Measurements from ENCODE around the gene PDPK1.
"Not testable (repeated sequence)": the region's sequence is repeated elsewhere in the genome, so short reads cannot be mapped to it uniquely, and the experiment has no call there.

PDPK1 gene

GRCh38 chr16:2592786-2593185 lies 55.0 kb downstream of the PDPK1 start:
- no peak for DNase-seq

DNA sequence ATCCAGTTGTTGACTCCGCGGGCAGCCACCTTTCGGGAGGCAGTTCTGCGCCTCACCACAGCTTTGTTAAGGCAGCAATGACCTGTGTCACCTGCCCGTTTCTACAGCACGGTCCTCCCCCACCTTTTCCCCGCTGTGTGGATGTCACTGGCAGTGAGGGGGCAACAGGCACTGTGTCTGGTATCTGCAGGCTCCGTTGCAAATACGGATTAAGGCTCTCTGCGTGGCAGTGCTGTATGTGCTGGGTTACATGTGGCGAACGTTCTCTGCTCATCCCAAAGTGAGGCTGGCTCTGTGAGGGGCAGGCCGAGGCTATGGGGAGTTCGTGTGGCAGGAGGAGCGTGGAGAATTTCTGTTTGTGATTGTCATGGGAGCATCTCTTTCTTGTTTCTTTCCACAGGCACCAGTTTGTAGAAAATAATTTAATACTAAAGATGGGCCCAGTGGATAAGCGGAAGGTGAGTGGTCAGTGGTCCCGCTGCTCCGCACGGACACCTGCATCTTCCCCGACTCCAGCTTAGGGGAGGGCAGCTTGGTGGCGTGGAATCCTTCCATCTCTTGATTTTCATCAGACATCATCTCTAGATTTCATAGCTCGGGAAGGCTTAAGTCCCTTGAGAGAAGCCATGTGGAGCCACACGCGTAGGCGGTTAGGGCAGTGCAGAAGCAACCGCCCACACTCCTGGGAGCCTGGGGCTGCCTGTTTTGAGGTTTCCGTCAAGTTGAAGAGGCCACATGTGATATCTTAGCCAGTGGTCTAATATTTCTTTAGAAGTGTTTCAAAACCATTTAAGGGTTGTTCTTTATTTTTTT lies 57.8 kb downstream of the PDPK1 start:
- no peak for DNase-seq

GRCh38 chr16:2596747-2597559 lies 59.1 kb downstream of the PDPK1 start:
- no peak for DNase-seq

DNA sequence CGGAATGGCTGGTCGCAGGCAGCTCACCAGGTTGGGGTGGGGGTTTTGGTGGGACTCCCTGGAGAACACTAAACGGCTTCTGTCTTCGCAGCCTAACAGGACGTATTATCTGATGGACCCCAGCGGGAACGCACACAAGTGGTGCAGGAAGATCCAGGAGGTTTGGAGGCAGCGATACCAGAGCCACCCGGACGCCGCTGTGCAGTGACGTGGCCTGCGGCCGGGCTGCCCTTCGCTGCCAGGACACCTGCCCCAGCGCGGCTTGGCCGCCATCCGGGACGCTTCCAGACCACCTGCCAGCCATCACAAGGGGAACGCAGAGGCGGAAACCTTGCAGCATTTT lies 59.7 kb downstream of the PDPK1 start:
- DNase-seq, result no peak

DNA sequence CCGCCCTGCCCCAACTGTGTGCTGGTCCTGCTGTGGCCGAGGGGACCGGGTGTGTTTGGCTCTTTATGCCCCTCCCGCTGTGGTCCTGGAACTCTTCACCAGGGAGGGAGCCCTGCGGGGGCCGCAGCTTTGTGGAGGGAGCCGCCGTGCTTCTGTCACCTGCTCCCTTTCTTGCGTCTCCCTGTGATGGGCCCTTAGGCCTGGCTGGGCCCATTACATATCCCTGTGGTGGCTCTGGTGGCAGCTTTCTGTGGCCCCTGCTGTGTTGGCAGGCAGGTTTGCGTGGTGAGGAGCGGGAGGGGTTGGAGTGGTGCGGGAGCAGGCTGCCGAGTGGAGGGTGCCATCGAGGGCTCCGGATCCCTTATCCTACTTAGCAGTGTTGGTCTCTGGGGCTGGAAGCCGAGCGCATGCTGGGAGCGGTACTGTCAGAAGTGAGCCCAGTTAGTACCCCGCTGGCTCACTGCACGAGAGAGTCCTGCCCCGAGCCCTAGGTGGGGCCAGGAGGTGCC lies 60.4 kb downstream of the PDPK1 start:
- DNase-seq, result no peak

DNA sequence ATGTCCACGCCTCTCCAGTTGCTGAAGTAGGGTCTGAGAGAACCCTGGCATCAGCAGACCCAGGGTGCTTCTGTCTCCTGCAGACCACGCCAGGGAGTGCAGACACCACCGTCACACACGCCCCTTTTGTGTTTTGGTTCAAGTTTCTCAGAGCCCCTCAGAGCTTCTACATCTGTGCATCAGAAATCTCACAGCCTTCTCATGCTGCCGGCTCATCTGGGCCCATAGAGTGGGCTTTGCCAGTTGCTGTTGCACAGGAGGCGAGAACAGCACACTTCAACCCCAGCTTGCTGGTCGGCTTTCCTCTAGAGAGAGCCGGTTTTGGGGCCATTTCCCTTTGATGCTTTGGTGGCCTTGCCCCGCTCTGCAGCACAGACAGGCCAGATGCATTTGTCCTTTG lies 60.9 kb downstream of the PDPK1 start:
- no peak for DNase-seq

- DNase-seq, result not testable (repeated sequence)
Observed at GRCh38 chr16:2599165-2599564, 61.3 kb downstream of the PDPK1 start.

GRCh38 chr16:2599785-2600184 lies 62.0 kb downstream of the PDPK1 start:
- not testable (repeated sequence) for DNase-seq

- not testable (repeated sequence) for DNase-seq
Observed at GRCh38 chr16:2601301-2602025, 63.6 kb downstream of the PDPK1 start.

DNA sequence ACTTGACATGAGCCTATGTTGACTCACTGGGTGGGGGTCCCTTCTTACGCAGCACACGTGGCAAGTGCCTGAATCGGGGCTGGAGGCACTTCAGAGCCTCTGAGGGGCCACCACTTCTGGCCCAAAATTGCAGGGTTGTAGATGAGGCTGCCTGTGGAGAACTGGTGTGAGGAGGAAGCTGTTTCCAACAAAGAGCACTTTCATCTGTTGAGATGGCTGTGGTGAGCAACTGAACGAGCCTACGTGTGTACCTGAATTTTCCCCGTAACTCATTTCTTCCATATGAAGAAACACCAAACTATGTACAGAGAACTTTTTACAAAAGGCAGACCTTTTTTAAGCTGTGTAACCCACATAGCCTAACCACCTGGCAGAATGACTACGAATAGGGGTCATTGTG lies 64.4 kb downstream of the PDPK1 start:
- not testable (repeated sequence) for DNase-seq

DNA sequence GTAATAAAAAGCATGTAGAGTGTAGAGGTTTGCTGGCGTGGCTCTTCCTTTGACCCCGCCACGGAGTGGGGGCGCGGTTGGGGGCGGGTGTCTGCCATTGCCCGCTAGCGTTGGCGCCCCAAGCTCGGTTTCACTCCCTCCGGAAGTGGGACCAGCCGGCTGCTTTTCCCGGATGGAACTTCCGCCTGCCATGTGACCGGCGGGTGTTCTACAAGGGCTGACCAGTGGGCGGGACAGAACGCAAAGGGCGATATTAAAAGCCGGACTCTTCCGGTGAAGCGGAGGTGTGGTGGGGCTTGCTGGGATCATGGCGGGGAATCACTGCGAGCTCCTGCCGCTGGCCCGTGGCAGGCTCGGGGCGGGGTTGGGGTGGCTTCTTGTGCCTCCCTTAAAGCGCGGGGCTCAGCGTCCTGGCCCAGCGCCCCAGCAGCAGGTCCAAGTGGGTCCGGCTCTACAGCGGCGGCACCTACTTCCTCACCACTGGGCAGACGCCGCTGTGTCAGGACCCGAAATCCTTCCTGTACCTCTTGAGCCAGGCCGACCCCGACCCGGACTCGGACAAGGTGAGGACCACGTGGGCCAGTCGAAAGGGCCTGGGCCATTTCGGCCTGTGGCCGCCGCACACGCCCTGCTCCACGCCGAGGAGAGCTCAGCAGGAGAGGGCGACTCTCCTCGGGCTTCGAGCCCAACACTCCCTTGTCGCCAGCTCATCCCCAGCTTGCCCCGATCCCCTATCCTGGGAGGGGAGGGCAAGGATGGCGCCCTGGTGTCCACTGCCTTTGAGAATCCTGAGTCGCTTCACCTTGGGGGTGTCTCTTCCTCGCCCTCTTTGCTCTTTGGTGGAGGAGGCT lies 65.6 kb downstream of the PDPK1 start:
- peak; percentile 33 to 83 (median 55) for DNase-seq

DNA sequence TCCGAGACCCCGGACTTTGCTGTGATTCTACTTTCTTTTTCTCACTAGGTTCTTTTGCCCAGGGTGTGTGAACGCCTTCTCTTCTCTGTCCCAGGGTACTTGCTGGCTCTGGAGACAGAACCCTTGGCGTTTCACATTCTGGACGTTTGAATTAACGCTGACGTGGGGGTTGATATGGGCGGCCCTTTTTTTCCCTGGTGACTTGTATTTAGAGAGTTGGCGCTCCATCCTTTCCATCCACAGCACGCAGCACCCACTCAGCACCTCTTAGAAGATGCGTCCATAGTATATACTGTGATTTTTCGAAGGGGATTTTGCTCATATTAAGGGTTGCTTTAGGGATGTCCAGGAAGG lies 66.2 kb downstream of the PDPK1 start:
- not testable (repeated sequence) for DNase-seq

GRCh38 chr16:2606820-2607219 lies 69.0 kb downstream of the PDPK1 start:
- not testable (repeated sequence) for DNase-seq

- not testable (repeated sequence) for DNase-seq
Observed at GRCh38 chr16:2609345-2609744, 71.5 kb downstream of the PDPK1 start.

- no peak for DNase-seq
Observed at GRCh38 chr16:2609827-2610470, 72.1 kb downstream of the PDPK1 start.

- no peak for DNase-seq
Observed at GRCh38 chr16:2610781-2611498, 73.1 kb downstream of the PDPK1 start.

DNA sequence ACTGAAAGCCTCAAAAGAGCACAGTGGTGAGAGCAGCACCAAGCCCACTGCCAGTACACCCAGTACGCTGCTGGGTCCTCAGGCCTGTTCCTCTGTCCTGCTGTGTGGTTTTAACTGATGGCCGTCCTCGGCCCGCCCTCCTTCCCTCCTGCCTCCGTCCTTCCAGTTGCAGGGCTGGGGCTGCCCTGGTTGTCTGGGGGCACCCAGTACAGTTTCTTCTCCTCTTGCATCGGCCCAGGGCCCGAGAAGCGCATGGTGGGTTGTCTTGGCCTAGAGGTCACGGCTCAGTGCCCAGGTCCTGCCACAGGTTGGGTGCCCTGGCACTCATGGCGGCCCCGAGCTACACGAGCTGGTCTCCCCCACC lies 73.7 kb downstream of the PDPK1 start:
- DNase-seq, result no peak

- DNase-seq, result not testable (repeated sequence)
Observed at GRCh38 chr16:2611877-2612276, 74.1 kb downstream of the PDPK1 start.

DNA sequence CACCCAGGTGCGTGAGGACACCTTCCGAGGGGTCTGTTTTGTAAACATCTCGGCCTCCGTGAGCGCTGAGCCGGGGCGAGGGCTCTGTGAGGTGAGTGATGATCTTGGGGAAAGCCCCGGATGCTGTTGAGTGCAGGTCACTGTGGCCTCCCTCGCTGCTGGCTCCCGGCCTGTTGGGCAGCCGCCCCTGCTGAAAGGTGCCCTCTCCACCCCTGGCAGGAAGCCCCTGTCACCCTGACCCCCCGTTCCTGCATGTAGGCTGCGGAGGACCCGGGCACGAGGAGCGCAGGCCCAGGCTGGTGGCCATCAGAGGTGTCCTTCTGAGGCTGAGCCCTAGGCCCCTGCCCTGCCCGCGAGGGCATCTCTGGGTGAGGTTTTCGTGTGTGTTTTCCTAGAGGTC lies 75.4 kb downstream of the PDPK1 start:
- DNase-seq, result not testable (repeated sequence)

DNA sequence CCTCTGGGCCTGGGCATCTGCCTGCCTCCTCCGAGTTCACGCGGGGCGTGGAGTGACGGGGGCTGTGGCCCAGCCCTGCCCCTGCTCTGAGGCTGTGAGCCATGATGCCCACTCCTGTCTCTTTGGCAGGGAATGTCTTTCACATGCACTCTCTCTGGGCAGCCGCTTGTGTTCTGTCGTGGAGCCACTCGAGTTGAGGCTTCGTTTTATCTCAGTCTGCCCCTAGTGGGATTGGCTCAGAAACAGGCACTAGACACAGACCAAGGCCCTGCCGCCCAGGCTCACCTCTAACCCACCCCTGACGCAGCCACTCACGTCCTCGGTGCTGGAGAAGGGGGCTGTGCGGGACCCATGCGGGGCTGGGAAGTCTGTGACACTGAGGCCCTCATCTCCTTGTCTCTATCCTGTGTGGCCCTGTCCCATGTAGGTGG lies 77.0 kb downstream of the PDPK1 start:
- DNase-seq, result no peak

GRCh38 chr16:2618964-2619363 lies 81.1 kb downstream of the PDPK1 start:
- DNase-seq, result not testable (repeated sequence)
